ENCODE measurements around the gene CFAP100. TPM values are rescaled to one million over a fixed set of nuclear protein-coding genes. Genes with fewer than 3 reads are reported as not detected.

CFAP100 gene
- total RNA-seq, 1 experiment from 2014 or later: not detected

GRCh38 chr3:126481808-126482502, 87.2 kb downstream of the CFAP100 start:
- POLR2A ChIA-PET: no interaction called here
- DNase-seq: no peak

GRCh38 chr3:126482503-126483255, 88.0 kb downstream of the CFAP100 start:
- Mint-ChIP-seq H3K4me3 (ENCODE audit: unreplicated experiment) (no peak overlapping the region), H3K36me3 (ENCODE audit: insufficient read depth, unreplicated experiment) (no peaks in the 10 kb centered on the region), H3K27ac (ENCODE audit: unreplicated experiment) (no peak overlapping the region), H3K9me3 (ENCODE audit: unreplicated experiment) (no peaks in the 10 kb centered on the region), H3K4me1 (ENCODE audit: low read depth, unreplicated experiment) (no peaks in the 10 kb centered on the region), H3K27me3 (ENCODE audit: insufficient read depth, unreplicated experiment) (no peaks in the 10 kb centered on the region)
- no peak for DNase-seq
- BruUV-seq (replicated peaks): no TSS peak
- no peaks in the 10 kb centered on the region for H3K4me1 ChIP-seq
- no peak overlapping the region for H3K4me3 ChIP-seq (ENCODE audit: low read depth, low read length)
- ChIA-PET POLR2A (no interaction called here), CTCF (no interaction called here)
- H3K9me3 ChIP-seq: no peaks in the 10 kb centered on the region
- intact Hi-C loops (cut with micrococcal nuclease; ENCODE audit: unreplicated experiment): no loop called here
- no peak for TF ChIP-seq CTCF (IDR thresholded peaks at IDR 0.05; ENCODE audit: insufficient read depth in 1 of 2, low read depth in 1 of 2, low read length in 1 of 2, severe bottlenecking in 1 of 2, unreplicated experiment in 1 of 2)
- no peaks in the 10 kb centered on the region for H3K36me3 ChIP-seq (ENCODE audit: control insufficient read depth, insufficient read depth, low read length)
- no peaks in the 10 kb centered on the region for H3K27me3 ChIP-seq (replicated peaks; ENCODE audit: control insufficient read depth, insufficient read depth, low read length)

More at GRCh38 chr3:126481808-126482502, 87.2 kb downstream of the CFAP100 start:
- no peak overlapping the region for H3K27ac Mint-ChIP-seq (ENCODE audit: unreplicated experiment)
- H3K36me3 Mint-ChIP-seq (ENCODE audit: insufficient read depth, unreplicated experiment): no peaks in the 10 kb centered on the region
- no peaks in the 10 kb centered on the region for H3K27me3 Mint-ChIP-seq (ENCODE audit: insufficient read depth, unreplicated experiment)
- no peak for TF ChIP-seq CTCF (IDR thresholded peaks at IDR 0.05; ENCODE audit: insufficient read depth in 1 of 2, low read depth in 1 of 2, low read length in 1 of 2, severe bottlenecking in 1 of 2, unreplicated experiment in 1 of 2)
- no peak overlapping the region for H3K4me3 Mint-ChIP-seq (ENCODE audit: unreplicated experiment)
- Histone ChIP-seq H3K9me3 (no peaks in the 10 kb centered on the region), H3K4me1 (no peaks in the 10 kb centered on the region), H3K27me3 (replicated peaks; ENCODE audit: control insufficient read depth, insufficient read depth, low read length) (no peaks in the 10 kb centered on the region), H3K4me3 (ENCODE audit: low read depth, low read length) (no peak overlapping the region), H3K36me3 (ENCODE audit: control insufficient read depth, insufficient read depth, low read length) (no peaks in the 10 kb centered on the region)
- BruUV-seq (replicated peaks): no TSS peak
- CTCF ChIA-PET: no interaction called here
- intact Hi-C loops (cut with micrococcal nuclease; ENCODE audit: unreplicated experiment): no loop called here
- no peaks in the 10 kb centered on the region for H3K9me3 Mint-ChIP-seq (ENCODE audit: unreplicated experiment)
- no peaks in the 10 kb centered on the region for H3K4me1 Mint-ChIP-seq (ENCODE audit: low read depth, unreplicated experiment)

- Mint-ChIP-seq H3K36me3 (ENCODE audit: insufficient read depth, unreplicated experiment) (no peaks in the 10 kb centered on the region), H3K9me3 (ENCODE audit: unreplicated experiment) (no peaks in the 10 kb centered on the region), H3K27me3 (ENCODE audit: insufficient read depth, unreplicated experiment) (no peaks in the 10 kb centered on the region), H3K4me3 (ENCODE audit: unreplicated experiment) (no peak overlapping the region), H3K4me1 (ENCODE audit: low read depth, unreplicated experiment) (no peaks in the 10 kb centered on the region), H3K27ac (ENCODE audit: unreplicated experiment) (no peak overlapping the region)
- Histone ChIP-seq H3K36me3 (ENCODE audit: control insufficient read depth, insufficient read depth, low read length) (no peaks in the 10 kb centered on the region), H3K4me3 (ENCODE audit: low read depth, low read length) (no peak overlapping the region), H3K27me3 (replicated peaks; ENCODE audit: control insufficient read depth, insufficient read depth, low read length) (no peaks in the 10 kb centered on the region), H3K4me1 (no peaks in the 10 kb centered on the region), H3K9me3 (no peaks in the 10 kb centered on the region)
- no peak for TF ChIP-seq CTCF (IDR thresholded peaks at IDR 0.05; ENCODE audit: insufficient read depth in 1 of 2, low read depth in 1 of 2, low read length in 1 of 2, severe bottlenecking in 1 of 2, unreplicated experiment in 1 of 2)
- POLR2A ChIA-PET: no interaction called here
- intact Hi-C loops (cut with micrococcal nuclease; ENCODE audit: unreplicated experiment): no loop called here
- CTCF ChIA-PET: no interaction called here
- DNase-seq: no peak
- BruUV-seq (replicated peaks): no TSS peak
Measured at GRCh38 chr3:126483321-126483761, 88.6 kb downstream of the CFAP100 start.

Measured in Caco-2 (cell line).